Mesenchymal stem cell (in vitro differentiated cells and primary cell): Measurements from ENCODE around the gene TSC22D1.
A peak's percentile ranks its signal among the peaks of the same experiment; 100 is the strongest.

Experiments
- DNase-seq: peaks from one replicate; pipeline ENCODE4 v3.0.0-alpha.2; 2013
- H2AFZ ChIP-seq: one replicate; pipeline ENCODE4 v1.6.1; 2013; ENCODE audit warnings: low read depth, mild to moderate bottlenecking, control low read depth, inconsistent platforms, low read length, moderate library complexity
- H2AK5ac ChIP-seq: 2 replicates; pipeline ENCODE4 v1.6.1; 2013; ENCODE audit warnings: low read length, moderate library complexity, mild to moderate bottlenecking, inconsistent platforms; ENCODE audit not compliant: severe bottlenecking
- H2BK120ac ChIP-seq: one replicate; pipeline ENCODE4 v1.6.1; 2013; ENCODE audit warnings: low read depth, mild to moderate bottlenecking, inconsistent platforms, low read length, moderate library complexity
- H2BK12ac ChIP-seq, 2 experiments: one replicate each; pipeline ENCODE4 v1.6.1; 2013; ENCODE audit warnings: inconsistent platforms in 2 of 2, low read length in 2 of 2, mild to moderate bottlenecking in 2 of 2, moderate library complexity in 2 of 2, control low read depth in 1 of 2
- H2BK15ac ChIP-seq: one replicate; pipeline ENCODE4 v1.6.1; 2013; ENCODE audit warnings: mild to moderate bottlenecking, low read depth, inconsistent platforms; ENCODE audit not compliant: poor library complexity, severe bottlenecking
- H2BK5ac ChIP-seq: 2 replicates; pipeline ENCODE4 v1.6.1; 2013; ENCODE audit warnings: low read depth, mild to moderate bottlenecking, low read length, control low read depth, inconsistent platforms; ENCODE audit not compliant: poor library complexity, severe bottlenecking
- H3K14ac ChIP-seq, 2 experiments: one replicate each; pipeline ENCODE4 v1.6.1; 2013; ENCODE audit warnings: inconsistent platforms in 2 of 2, low read length in 2 of 2, control low read depth in 1 of 2, mild to moderate bottlenecking in 1 of 2, moderate library complexity in 1 of 2
- H3K18ac ChIP-seq, 2 experiments: one replicate each; pipeline ENCODE4 v1.6.1; 2013; ENCODE audit warnings: inconsistent platforms in 2 of 2, low read length in 2 of 2, control low read depth in 1 of 2, low read depth in 1 of 2, mild to moderate bottlenecking in 1 of 2
- H3K23ac ChIP-seq, 2 experiments: one replicate each; pipeline ENCODE4 v1.6.1; 2013; ENCODE audit warnings: inconsistent platforms in 2 of 2, low read length in 2 of 2, mild to moderate bottlenecking in 2 of 2, moderate library complexity in 2 of 2, control low read depth in 1 of 2
- H3K27ac ChIP-seq: 2 replicates; pipeline ENCODE4 v1.5.1; 2013; ENCODE audit warnings: mild to moderate bottlenecking, moderate library complexity, low read length, control low read depth, inconsistent platforms; ENCODE audit not compliant: poor library complexity, severe bottlenecking
- H3K27me3 ChIP-seq, 2 experiments: 2 replicates each; pipeline versions ENCODE4 v1.6.1 to v1.7.0; 2013; ENCODE audit warnings: low read length in 2 of 2, mild to moderate bottlenecking in 2 of 2, moderate library complexity in 2 of 2, control low read depth in 1 of 2, inconsistent platforms in 1 of 2; ENCODE audit not compliant: control insufficient read depth in 1 of 2, insufficient read depth in 1 of 2
- H3K36me3 ChIP-seq, 2 experiments: 2 replicates each; pipeline versions ENCODE4 v1.6.1 to v1.7.0; 2013; ENCODE audit warnings: low read length in 2 of 2, control low read depth in 1 of 2, inconsistent platforms in 1 of 2, low read depth in 1 of 2, mild to moderate bottlenecking in 1 of 2; ENCODE audit not compliant: insufficient read depth in 2 of 2, control insufficient read depth in 1 of 2
- H3K4ac ChIP-seq, 2 experiments: one replicate each; pipeline ENCODE4 v1.6.1; 2013; ENCODE audit warnings: inconsistent platforms in 2 of 2, low read length in 2 of 2, mild to moderate bottlenecking in 2 of 2, moderate library complexity in 2 of 2, control low read depth in 1 of 2, low read depth in 1 of 2
- H3K4me1 ChIP-seq: 2 replicates; pipeline ENCODE4 v1.6.1; 2013; ENCODE audit warnings: low read depth, low read length, control low read depth; ENCODE audit not compliant: control insufficient read depth, insufficient read depth
- H3K4me2 ChIP-seq: 2 replicates; pipeline ENCODE4 v1.6.1; 2013; ENCODE audit warnings: low read length, mild to moderate bottlenecking, inconsistent platforms; ENCODE audit not compliant: poor library complexity, severe bottlenecking
- H3K4me3 ChIP-seq, 2 experiments: 2 replicates each; pipeline versions ENCODE4 v1.5.1 to v1.7.0; 2013; ENCODE audit warnings: low read length in 2 of 2, mild to moderate bottlenecking in 2 of 2, control low read depth in 1 of 2, low read depth in 1 of 2; ENCODE audit not compliant: insufficient read depth in 1 of 2
- H3K79me1 ChIP-seq: replicated peaks from 2 replicates; pipeline ENCODE4 v1.6.1; 2013; ENCODE audit warnings: mild to moderate bottlenecking, control low read depth, low read length, inconsistent platforms; ENCODE audit not compliant: poor library complexity, severe bottlenecking
- H3K9ac ChIP-seq: 2 replicates; pipeline ENCODE4 v1.7.0; 2013; ENCODE audit warnings: mild to moderate bottlenecking, low read length, moderate library complexity
- H3K9me3 ChIP-seq: 2 replicates; pipeline ENCODE4 v1.7.0; 2013; ENCODE audit warnings: mild to moderate bottlenecking, low read length; ENCODE audit not compliant: control insufficient read depth
- H4K8ac ChIP-seq: one replicate; pipeline ENCODE4 v1.6.1; 2013; ENCODE audit warnings: inconsistent platforms, mild to moderate bottlenecking, low read length, moderate library complexity
- H4K91ac ChIP-seq: one replicate; pipeline ENCODE4 v1.6.1; 2013; ENCODE audit warnings: mild to moderate bottlenecking, low read length, inconsistent platforms
- WGBS: methylation state at CpG from one replicate; pipeline ENCODE4 v1.1.7; 2013; ENCODE audit warnings: mixed read lengths; 5-methylcytosine and 5-hydroxymethylcytosine counted together

Gene TSC22D1

DNA sequence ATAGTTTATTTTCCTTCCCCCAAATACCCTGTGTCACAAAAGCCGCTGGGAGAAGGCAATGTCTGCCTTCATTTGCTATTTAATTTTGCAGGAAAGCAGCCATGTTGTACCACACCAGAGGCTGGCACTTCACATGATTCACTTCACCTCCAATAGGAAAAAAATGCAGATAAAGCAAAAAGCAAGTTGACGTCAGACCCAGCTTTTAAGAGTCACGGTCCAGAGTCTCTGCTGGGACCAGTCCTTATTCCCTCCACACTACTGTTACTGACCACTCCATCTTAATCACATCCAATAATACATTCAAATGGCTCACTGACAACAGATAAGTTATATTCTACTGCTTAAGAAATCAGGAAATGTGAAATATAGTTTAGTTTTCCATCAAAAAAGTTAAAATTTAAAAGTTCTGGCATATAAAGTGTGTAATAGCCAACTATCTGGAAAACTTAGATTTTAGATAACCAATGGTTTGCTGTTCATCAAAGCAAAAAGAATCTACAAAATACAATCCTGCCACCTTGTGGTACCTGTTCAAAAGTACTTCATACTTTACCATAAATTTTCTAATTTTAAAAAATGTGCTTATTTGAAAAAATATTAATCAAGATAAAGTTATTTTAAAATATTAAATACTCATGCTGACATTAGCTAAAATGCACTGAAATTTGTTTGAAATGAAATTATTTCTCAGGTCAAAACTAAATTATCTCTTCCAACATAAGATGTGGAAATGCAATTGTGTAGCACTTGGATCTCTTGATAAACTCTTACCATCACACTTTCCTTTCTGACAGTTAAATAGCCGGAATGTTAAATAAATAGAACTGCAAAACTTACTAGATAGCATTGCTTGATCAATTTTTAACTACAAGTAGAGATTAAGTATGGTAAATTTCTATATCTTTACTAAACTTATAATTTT, 105.2 kb downstream of the TSC22D1 start:
- peak; percentile 36 for DNase-seq
- H3K36me3 ChIP-seq = peaks cover 3 to 15% of the 10 kb centered on the region in 2 experiments
- no peak overlapping the region for H2BK5ac ChIP-seq
- peaks cover 14% of the 10 kb centered on the region for H3K79me1 ChIP-seq
- H2BK120ac ChIP-seq = no peak overlapping the region
- H3K4me2 ChIP-seq = no peak overlapping the region
- H3K4ac ChIP-seq = no peak overlapping the region
- H4K91ac ChIP-seq = no peak overlapping the region
- H3K27me3 ChIP-seq = no peaks in the 10 kb centered on the region
- peaks cover 3% of the 10 kb centered on the region for H3K4me1 ChIP-seq
- H2BK15ac ChIP-seq = no peak overlapping the region
- H3K9ac ChIP-seq = no peak overlapping the region
- H3K18ac ChIP-seq = peak overlapping the region in 1 of 2 experiments; percentile 11
- no peaks in the 10 kb centered on the region for H3K9me3 ChIP-seq
- H3K4me3 ChIP-seq = no peak overlapping the region
- peak overlapping the region; percentile 49 for H3K27ac ChIP-seq
- H4K8ac ChIP-seq = no peak overlapping the region
- WGBS = 55% methylated on average over 3 of the region's 4 CpGs
- no peak overlapping the region for H2AK5ac ChIP-seq
- H2BK12ac ChIP-seq = no peak overlapping the region
- H2AFZ ChIP-seq = no peak overlapping the region
- H3K14ac ChIP-seq = no peak overlapping the region
- H3K23ac ChIP-seq = no peak overlapping the region

GRCh38 chr13:44468874-44469273, 107.3 kb downstream of the TSC22D1 start:
- no peak overlapping the region for H2AK5ac ChIP-seq
- no peak overlapping the region for H3K27ac ChIP-seq
- no peaks in the 10 kb centered on the region for H3K27me3 ChIP-seq
- H2BK15ac ChIP-seq = no peak overlapping the region
- no peak overlapping the region for H2BK12ac ChIP-seq
- H2AFZ ChIP-seq = no peak overlapping the region
- no peak overlapping the region for H3K9ac ChIP-seq
- no peak overlapping the region for H3K4ac ChIP-seq
- no peak for DNase-seq
- H4K8ac ChIP-seq = no peak overlapping the region
- H3K79me1 ChIP-seq = peaks cover 14% of the 10 kb centered on the region
- H4K91ac ChIP-seq = no peak overlapping the region
- 91% methylated on average over 3 of the region's 3 CpGs for WGBS
- H3K14ac ChIP-seq = no peak overlapping the region
- H2BK120ac ChIP-seq = no peak overlapping the region
- H2BK5ac ChIP-seq = no peak overlapping the region
- H3K18ac ChIP-seq = no peak overlapping the region
- peaks cover 3 to 21% of the 10 kb centered on the region in 2 experiments for H3K36me3 ChIP-seq
- H3K23ac ChIP-seq = no peak overlapping the region
- no peaks in the 10 kb centered on the region for H3K9me3 ChIP-seq
- peaks cover 7% of the 10 kb centered on the region for H3K4me1 ChIP-seq
- H3K4me2 ChIP-seq = no peak overlapping the region
- no peak overlapping the region for H3K4me3 ChIP-seq

GRCh38 chr13:44465318-44465717, 110.8 kb downstream of the TSC22D1 start:
- Histone ChIP-seq H3K27ac (no peak overlapping the region), H4K8ac (no peak overlapping the region), H3K36me3 (peaks cover 0 to 12% of the 10 kb centered on the region in 2 experiments), H3K9ac (no peak overlapping the region), H3K9me3 (no peaks in the 10 kb centered on the region), H2BK12ac (no peak overlapping the region), H2AK5ac (no peak overlapping the region), H3K79me1 (peaks cover 15% of the 10 kb centered on the region), H2BK5ac (no peak overlapping the region), H4K91ac (no peak overlapping the region), H3K4ac (no peak overlapping the region), H3K14ac (no peak overlapping the region), H3K23ac (no peak overlapping the region), H3K27me3 (no peaks in the 10 kb centered on the region), H2BK15ac (no peak overlapping the region), H3K18ac (no peak overlapping the region), H3K4me3 (no peak overlapping the region), H2BK120ac (no peak overlapping the region), H3K4me1 (peaks cover 5% of the 10 kb centered on the region), H3K4me2 (no peak overlapping the region), H2AFZ (no peak overlapping the region)
- 95% methylated on average over 4 of the region's 4 CpGs for WGBS
- no peak for DNase-seq

- peaks cover 7% of the 10 kb centered on the region for H3K4me1 ChIP-seq
- no peak overlapping the region for H3K4ac ChIP-seq
- peaks cover 14% of the 10 kb centered on the region for H3K79me1 ChIP-seq
- H2BK12ac ChIP-seq = no peak overlapping the region
- H3K4me2 ChIP-seq = no peak overlapping the region
- no peak for DNase-seq
- H3K27me3 ChIP-seq = no peaks in the 10 kb centered on the region
- no peaks in the 10 kb centered on the region for H3K9me3 ChIP-seq
- H3K4me3 ChIP-seq = no peak overlapping the region
- H2AFZ ChIP-seq = no peak overlapping the region
- no peak overlapping the region for H3K9ac ChIP-seq
- no peak overlapping the region for H2AK5ac ChIP-seq
- no peak overlapping the region for H4K8ac ChIP-seq
- no peak overlapping the region for H2BK5ac ChIP-seq
- H3K14ac ChIP-seq = no peak overlapping the region
- H3K23ac ChIP-seq = no peak overlapping the region
- peaks cover 4 to 16% of the 10 kb centered on the region in 2 experiments for H3K36me3 ChIP-seq
- no peak overlapping the region for H2BK15ac ChIP-seq
- no peak overlapping the region for H3K27ac ChIP-seq
- no CpG with 5 or more reads among the region's 1 CpG for WGBS
- H3K18ac ChIP-seq = no peak overlapping the region
- H4K91ac ChIP-seq = no peak overlapping the region
- H2BK120ac ChIP-seq = no peak overlapping the region
Observed at GRCh38 chr13:44464471-44464870, 111.7 kb downstream of the TSC22D1 start.
